Measurements from ENCODE around the gene RNF114.

DNA sequence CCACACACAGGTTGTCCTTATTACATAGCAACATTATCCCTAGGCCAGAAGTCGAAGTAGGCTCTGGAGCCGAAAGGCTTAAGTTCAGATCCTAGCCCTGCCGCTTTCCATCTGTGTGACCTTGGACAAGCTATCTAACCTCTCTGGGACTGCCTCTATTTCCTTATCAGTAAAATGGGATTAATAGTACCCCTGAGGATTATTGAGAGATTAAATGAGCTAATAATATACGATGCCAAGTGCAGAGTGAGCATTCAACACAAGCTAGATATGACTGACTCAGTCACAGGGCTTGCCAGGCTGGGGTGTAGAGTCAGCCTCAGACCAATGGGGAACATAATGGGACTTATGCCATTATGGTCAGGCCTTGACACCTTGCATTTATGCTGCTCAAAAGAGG, 11.9 kb upstream of the RNF114 start:
- TF ChIP-seq GATA3 (IDR thresholded peaks at IDR 0.05; ENCODE audit: low read depth, low read length) (no peak), GATA2 (IDR thresholded peaks at IDR 0.05; ENCODE audit: low read depth, low read length) (no peak)

Measured in SH-SY5Y (cell line).